ENCODE data around the gene INPP5D.
A peak's percentile ranks its signal among the peaks of the same experiment; 100 is the strongest.

The INPP5D gene

GRCh38 chr2:233247116-233247515 lies 187.0 kb downstream of the INPP5D start:
- DNase-seq (ENCODE audit: insufficient read length, low spot score) (no peak), FAIRE-seq (no peak)
- no peak for TF ChIP-seq POLR2A (IDR thresholded peaks at IDR 0.05; ENCODE audit: low read depth, low read length)

GRCh38 chr2:233247744-233248143 lies 187.6 kb downstream of the INPP5D start:
- no peak for TF ChIP-seq POLR2A (IDR thresholded peaks at IDR 0.05; ENCODE audit: low read depth, low read length)
- FAIRE-seq (peak; percentile 60), DNase-seq (ENCODE audit: insufficient read length, low spot score) (peak; percentile 57)

GRCh38 chr2:233248999-233249398 lies 188.9 kb downstream of the INPP5D start:
- TF ChIP-seq POLR2A (IDR thresholded peaks at IDR 0.05; ENCODE audit: low read depth, low read length), result no peak
- FAIRE-seq (no peak), DNase-seq (ENCODE audit: insufficient read length, low spot score) (no peak)

- FAIRE-seq (no peak), DNase-seq (ENCODE audit: insufficient read length, low spot score) (no peak)
- TF ChIP-seq POLR2A (IDR thresholded peaks at IDR 0.05; ENCODE audit: low read depth, low read length), result no peak
Observed at GRCh38 chr2:233250568-233250967, 190.4 kb downstream of the INPP5D start.

GRCh38 chr2:233250985-233251305 lies 190.8 kb downstream of the INPP5D start:
- FAIRE-seq, result no peak
- DNase-seq (ENCODE audit: insufficient read length, low spot score), result no peak
- TF ChIP-seq POLR2A (IDR thresholded peaks at IDR 0.05; ENCODE audit: low read depth, low read length), result no peak

GRCh38 chr2:233251306-233252116 lies 191.4 kb downstream of the INPP5D start, which contains the start of gene ATG16L1:
Gene ATG16L1 (plus strand): TSS chr2:233251673. CDS start chr2:233251828, 155 bp downstream.
- peak; percentile 81 for TF ChIP-seq POLR2A (IDR thresholded peaks at IDR 0.05; ENCODE audit: low read depth, low read length)
- DNase-seq (ENCODE audit: insufficient read length, low spot score) (peak; percentile 97), FAIRE-seq (no peak)

- DNase-seq (ENCODE audit: insufficient read length, low spot score), result no peak
- FAIRE-seq, result no peak
- no peak for TF ChIP-seq POLR2A (IDR thresholded peaks at IDR 0.05; ENCODE audit: low read depth, low read length)
Observed at GRCh38 chr2:233252227-233252626, 192.1 kb downstream of the INPP5D start.

- FAIRE-seq (no peak), DNase-seq (ENCODE audit: insufficient read length, low spot score) (no peak)
- no peak for TF ChIP-seq POLR2A (IDR thresholded peaks at IDR 0.05; ENCODE audit: low read depth, low read length)
Observed at GRCh38 chr2:233255151-233255550, 195.0 kb downstream of the INPP5D start.

- DNase-seq (ENCODE audit: insufficient read length, low spot score) (no peak), FAIRE-seq (no peak)
- no peak for TF ChIP-seq POLR2A (IDR thresholded peaks at IDR 0.05; ENCODE audit: low read depth, low read length)
Observed at GRCh38 chr2:233256048-233256447, 195.9 kb downstream of the INPP5D start.

Data from H54 (cell line).